WTC11 (cell line): ENCODE data around the gene PAF1. TPM values are rescaled to one million over a fixed set of nuclear protein-coding genes. Genes with fewer than 3 reads are reported as not detected.

ENCODE experiments used
- ATAC-seq: fragments of 200-7000 bp; cut with Tn5 transposase; 2 replicates; pipeline ENCODE4 v1.10.0; 2021; ENCODE audit warnings: mild to moderate bottlenecking, moderate library complexity
- CTCF ChIA-PET: fragments of 300-600 bp; sonication (Branson Sonifier 250); formaldehyde crosslinking; loops from one replicate; lab custom pipeline; 2021; ENCODE audit warnings: antibody characterized with exemption; lab: Charles Lee
- POLR2A ChIA-PET: fragments of 350-600 bp; sonication (Branson Sonifier 250); formaldehyde crosslinking; loops from one replicate; lab custom pipeline; 2021; ENCODE audit warnings: antibody characterized with exemption; lab: Charles Lee
- DNase-seq: peaks from one replicate; pipeline ENCODE4 v3.0.0; 2021; ENCODE audit warnings: low spot score
- H3K27ac Mint-ChIP-seq: 2 replicates; pipeline ENCODE4 v1.8.0; 2021; ENCODE audit warnings: mixed read lengths
- H3K27me3 Mint-ChIP-seq: 2 replicates; pipeline ENCODE4 v1.8.0; 2021; ENCODE audit warnings: low read depth, mild to moderate bottlenecking, moderate library complexity, mixed read lengths
- H3K36me3 Mint-ChIP-seq: 2 replicates; pipeline ENCODE4 v1.8.0; 2021; ENCODE audit warnings: mixed read lengths
- H3K4me1 Mint-ChIP-seq: 2 replicates; pipeline ENCODE4 v1.8.0; 2022; ENCODE audit warnings: mixed read lengths
- H3K4me3 Mint-ChIP-seq: 2 replicates; pipeline ENCODE4 v1.8.0; 2021; ENCODE audit warnings: mild to moderate bottlenecking, moderate library complexity, mixed read lengths
- H3K9me3 Mint-ChIP-seq: 2 replicates; pipeline ENCODE4 v1.8.0; 2021; ENCODE audit warnings: mixed read lengths
- AFF4 ChIP-seq: sonication (generic); formaldehyde crosslinking; IDR thresholded peaks from 2 replicates; pipeline ENCODE4 v1.8.1; 2023; ENCODE audit warnings: mild to moderate bottlenecking, missing genetic modification reagents, borderline replicate concordance
- CBFB ChIP-seq: sonication (generic); formaldehyde crosslinking; IDR thresholded peaks from 2 replicates; pipeline ENCODE4 v1.8.1; 2022; ENCODE audit warnings: mild to moderate bottlenecking, low read depth, missing genetic modification reagents
- ETV6 ChIP-seq: sonication (generic); formaldehyde crosslinking; IDR thresholded peaks from 2 replicates; pipeline ENCODE4 v1.8.1; 2022; ENCODE audit warnings: mild to moderate bottlenecking, missing genetic modification reagents
- JAZF1 ChIP-seq: fragments of 250-450 bp; sonication (Bioruptor Pico); IDR thresholded peaks from 2 replicates; pipeline ENCODE4 v1.9.0; 2021; ENCODE audit warnings: moderate library complexity, mild to moderate bottlenecking, inconsistent platforms
- MAX ChIP-seq: sonication (generic); formaldehyde crosslinking; IDR thresholded peaks from 2 replicates; pipeline ENCODE4 v1.8.0; 2022; ENCODE audit warnings: mild to moderate bottlenecking, missing genetic modification reagents
- MYBL2 ChIP-seq: sonication (generic); formaldehyde crosslinking; IDR thresholded peaks from 2 replicates; pipeline ENCODE4 v1.8.1; 2023; ENCODE audit warnings: mild to moderate bottlenecking, moderate library complexity, missing genetic modification reagents
- PRRX2 ChIP-seq: fragments of 250-450 bp; sonication (Bioruptor Pico); IDR thresholded peaks from 2 replicates; pipeline ENCODE4 v1.8.0; 2021; ENCODE audit warnings: mild to moderate bottlenecking
- RORB ChIP-seq: fragments of 250-450 bp; sonication (Bioruptor Pico); IDR thresholded peaks from 2 replicates; pipeline ENCODE4 v1.9.0; 2021; ENCODE audit warnings: mild to moderate bottlenecking
- SP1 ChIP-seq: sonication (generic); formaldehyde crosslinking; conservative IDR thresholded peaks from 2 replicates; pipeline ENCODE4 v1.8.1; 2022; ENCODE audit warnings: missing genetic modification reagents
- TEAD1 ChIP-seq: sonication (generic); formaldehyde crosslinking; IDR thresholded peaks from 2 replicates; pipeline ENCODE4 v1.8.0; 2022; ENCODE audit warnings: mild to moderate bottlenecking, missing genetic modification reagents
- ZNF138 ChIP-seq: sonication (generic); formaldehyde crosslinking; conservative IDR thresholded peaks from 2 replicates; pipeline ENCODE4 v1.8.1; 2022; ENCODE audit warnings: mild to moderate bottlenecking, moderate library complexity, missing genetic modification reagents
- ZNF423 ChIP-seq: fragments of 250-450 bp; sonication (Bioruptor Pico); IDR thresholded peaks from 2 replicates; pipeline ENCODE4 v2.1.2; 2022; ENCODE audit warnings: mild to moderate bottlenecking, moderate library complexity
- total RNA-seq: library from RNA; stranded (reverse); gene quantifications from 3 replicates; pipeline ENCODE4 v1.2.3, GENCODE V29; 2021
- TF ChIP-seq, protein P1 (sequence below): sonication (generic); formaldehyde crosslinking; IDR thresholded peaks from 2 replicates; pipeline ENCODE4 v1.8.1; 2022; ENCODE audit warnings: mild to moderate bottlenecking, moderate library complexity, missing genetic modification reagents
- TF ChIP-seq, protein P2 (sequence below): sonication (generic); formaldehyde crosslinking; IDR thresholded peaks from 2 replicates; pipeline ENCODE4 v1.8.0; 2023; ENCODE audit warnings: missing genetic modification reagents
- TF ChIP-seq, protein P3 (sequence below): sonication (generic); formaldehyde crosslinking; IDR thresholded peaks from 2 replicates; pipeline ENCODE4 v1.8.1; 2022; ENCODE audit warnings: low read depth, mild to moderate bottlenecking, moderate library complexity, missing genetic modification reagents, borderline replicate concordance
- TF ChIP-seq, protein P4 (sequence below): fragments of 250-450 bp; sonication (Bioruptor Pico); IDR thresholded peaks from 2 replicates; pipeline ENCODE4 v1.8.0; 2021; ENCODE audit warnings: mild to moderate bottlenecking
- TF ChIP-seq, protein P5 (sequence below): fragments of 250-450 bp; sonication (Bioruptor Pico); IDR thresholded peaks from 2 replicates; pipeline ENCODE4 v1.9.0; 2021; ENCODE audit warnings: mild to moderate bottlenecking

Gene PAF1
- total RNA-seq, 1 experiment from 2014 or later = 27.8 TPM

DNA sequence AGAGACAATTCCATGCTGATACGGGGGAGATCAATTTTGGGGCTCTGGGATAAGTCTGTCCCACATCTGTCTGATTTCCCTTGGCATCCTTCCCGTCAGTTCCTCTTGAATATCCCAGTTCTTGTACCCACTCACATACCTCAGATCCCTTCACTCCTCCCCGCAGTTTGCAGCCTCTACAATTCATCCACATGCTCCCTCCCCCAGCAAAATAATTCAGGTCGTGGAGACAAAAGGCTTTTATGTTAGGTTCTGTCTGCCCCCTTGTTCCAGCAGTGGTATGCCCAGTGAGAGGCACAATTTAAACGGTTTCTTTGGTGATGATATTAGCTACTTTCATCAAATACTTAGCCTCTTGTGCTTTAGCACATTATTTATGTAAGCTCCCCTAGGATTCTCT is 35.3 kb upstream of the PAF1 start:
- TF ChIP-seq CBFB (CRISPR knock-in tag) (no peak), MAX (CRISPR knock-in tag) (no peak), TEAD1 (CRISPR knock-in tag) (no peak)
- TF ChIP-seq, protein P1, sequence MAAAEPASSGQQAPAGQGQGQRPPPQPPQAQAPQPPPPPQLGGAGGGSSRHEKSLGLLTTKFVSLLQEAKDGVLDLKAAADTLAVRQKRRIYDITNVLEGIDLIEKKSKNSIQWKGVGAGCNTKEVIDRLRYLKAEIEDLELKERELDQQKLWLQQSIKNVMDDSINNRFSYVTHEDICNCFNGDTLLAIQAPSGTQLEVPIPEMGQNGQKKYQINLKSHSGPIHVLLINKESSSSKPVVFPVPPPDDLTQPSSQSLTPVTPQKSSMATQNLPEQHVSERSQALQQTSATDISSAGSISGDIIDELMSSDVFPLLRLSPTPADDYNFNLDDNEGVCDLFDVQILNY (CRISPR knock-in tag) = no peak
- TF ChIP-seq, protein P2, sequence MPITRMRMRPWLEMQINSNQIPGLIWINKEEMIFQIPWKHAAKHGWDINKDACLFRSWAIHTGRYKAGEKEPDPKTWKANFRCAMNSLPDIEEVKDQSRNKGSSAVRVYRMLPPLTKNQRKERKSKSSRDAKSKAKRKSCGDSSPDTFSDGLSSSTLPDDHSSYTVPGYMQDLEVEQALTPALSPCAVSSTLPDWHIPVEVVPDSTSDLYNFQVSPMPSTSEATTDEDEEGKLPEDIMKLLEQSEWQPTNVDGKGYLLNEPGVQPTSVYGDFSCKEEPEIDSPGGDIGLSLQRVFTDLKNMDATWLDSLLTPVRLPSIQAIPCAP (CRISPR knock-in tag) = no peak
- TF ChIP-seq, protein P3, sequence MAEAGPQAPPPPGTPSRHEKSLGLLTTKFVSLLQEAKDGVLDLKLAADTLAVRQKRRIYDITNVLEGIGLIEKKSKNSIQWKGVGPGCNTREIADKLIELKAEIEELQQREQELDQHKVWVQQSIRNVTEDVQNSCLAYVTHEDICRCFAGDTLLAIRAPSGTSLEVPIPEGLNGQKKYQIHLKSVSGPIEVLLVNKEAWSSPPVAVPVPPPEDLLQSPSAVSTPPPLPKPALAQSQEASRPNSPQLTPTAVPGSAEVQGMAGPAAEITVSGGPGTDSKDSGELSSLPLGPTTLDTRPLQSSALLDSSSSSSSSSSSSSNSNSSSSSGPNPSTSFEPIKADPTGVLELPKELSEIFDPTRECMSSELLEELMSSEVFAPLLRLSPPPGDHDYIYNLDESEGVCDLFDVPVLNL (CRISPR knock-in tag) = no peak
- TF ChIP-seq, protein P4, sequence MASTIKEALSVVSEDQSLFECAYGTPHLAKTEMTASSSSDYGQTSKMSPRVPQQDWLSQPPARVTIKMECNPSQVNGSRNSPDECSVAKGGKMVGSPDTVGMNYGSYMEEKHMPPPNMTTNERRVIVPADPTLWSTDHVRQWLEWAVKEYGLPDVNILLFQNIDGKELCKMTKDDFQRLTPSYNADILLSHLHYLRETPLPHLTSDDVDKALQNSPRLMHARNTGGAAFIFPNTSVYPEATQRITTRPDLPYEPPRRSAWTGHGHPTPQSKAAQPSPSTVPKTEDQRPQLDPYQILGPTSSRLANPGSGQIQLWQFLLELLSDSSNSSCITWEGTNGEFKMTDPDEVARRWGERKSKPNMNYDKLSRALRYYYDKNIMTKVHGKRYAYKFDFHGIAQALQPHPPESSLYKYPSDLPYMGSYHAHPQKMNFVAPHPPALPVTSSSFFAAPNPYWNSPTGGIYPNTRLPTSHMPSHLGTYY (CRISPR knock-in tag) = no peak
- TF ChIP-seq, protein P5, sequence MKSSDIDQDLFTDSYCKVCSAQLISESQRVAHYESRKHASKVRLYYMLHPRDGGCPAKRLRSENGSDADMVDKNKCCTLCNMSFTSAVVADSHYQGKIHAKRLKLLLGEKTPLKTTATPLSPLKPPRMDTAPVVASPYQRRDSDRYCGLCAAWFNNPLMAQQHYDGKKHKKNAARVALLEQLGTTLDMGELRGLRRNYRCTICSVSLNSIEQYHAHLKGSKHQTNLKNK = no peak
- ChIA-PET CTCF (interaction anchor here (2.2 to 3.5 kb wide), 2 partner anchors 11 to 48 kb away, joined by 10 to 18 read pairs; no protein-coding TSS in a partner anchor), POLR2A (interaction anchor here (0.7 to 2.1 kb wide), 2 partner anchors 10 to 11 kb away, joined by 4 to 11 read pairs; partner anchors contain the start of gene RPS16)
- no peak overlapping the region for H3K4me3 Mint-ChIP-seq
- peaks cover 24% of the 10 kb centered on the region for H3K36me3 Mint-ChIP-seq
- H3K4me1 Mint-ChIP-seq = peaks cover 31% of the 10 kb centered on the region
- ATAC-seq (no peak), DNase-seq (no peak)
- H3K9me3 Mint-ChIP-seq = no peaks in the 10 kb centered on the region
- no peaks in the 10 kb centered on the region for H3K27me3 Mint-ChIP-seq
- peak overlapping the region; percentile 9; the same call in 1 of the 2 replicates for H3K27ac Mint-ChIP-seq

DNA sequence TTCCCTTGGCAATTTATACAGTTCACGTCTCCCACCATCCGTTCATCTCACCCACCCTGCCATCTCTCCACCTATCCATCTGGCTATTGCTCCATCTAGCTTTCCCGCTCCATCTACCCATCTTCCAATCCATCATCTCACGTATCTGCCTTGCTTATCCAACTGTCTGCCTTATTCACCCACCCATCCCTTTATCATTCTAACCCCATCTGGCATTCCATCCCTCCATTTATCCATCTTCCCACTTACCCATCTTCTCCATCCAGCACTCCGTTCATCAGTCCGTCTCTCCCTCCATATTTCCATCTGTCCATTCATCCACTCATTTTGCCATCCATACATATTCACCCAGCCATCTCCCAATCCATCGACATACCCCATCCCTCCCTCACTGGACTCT is 34.8 kb upstream of the PAF1 start:
- CTCF ChIA-PET = interaction anchor here (2.2 kb wide), 1 partner anchor 11 kb away, joined by 10 read pairs; no protein-coding TSS in a partner anchor
- H3K4me1 Mint-ChIP-seq = peaks cover 27% of the 10 kb centered on the region
- TF ChIP-seq MYBL2 (CRISPR knock-in tag) (no peak), RORB (CRISPR knock-in tag) (no peak), TEAD1 (CRISPR knock-in tag) (no peak), SP1 (CRISPR knock-in tag) (no peak)
- TF ChIP-seq, protein P4 (CRISPR knock-in tag) = no peak
- POLR2A ChIA-PET = interaction anchor here (2.1 kb wide), 1 partner anchor 10 kb away, joined by 11 read pairs; the partner anchor contains the start of gene RPS16
- H3K27ac Mint-ChIP-seq = peak overlapping the region; percentile 9; the same call in 1 of the 2 replicates
- H3K27me3 Mint-ChIP-seq = no peaks in the 10 kb centered on the region
- ATAC-seq (no peak), DNase-seq (no peak)
- H3K9me3 Mint-ChIP-seq = no peaks in the 10 kb centered on the region
- H3K36me3 Mint-ChIP-seq = peaks cover 25% of the 10 kb centered on the region
- no peak overlapping the region for H3K4me3 Mint-ChIP-seq

GRCh38 chr19:39424934-39425333 is 34.0 kb upstream of the PAF1 start:
- no peaks in the 10 kb centered on the region for H3K9me3 Mint-ChIP-seq
- CTCF ChIA-PET = interaction anchor here (2.2 kb wide), 1 partner anchor 13 kb away, joined by 5 read pairs; the partner anchor contains the start of gene PLEKHG2
- ATAC-seq = no peak
- no peak overlapping the region for H3K27ac Mint-ChIP-seq
- POLR2A ChIA-PET = interaction anchor here (1.0 kb wide), 1 partner anchor 11 kb away, joined by 4 read pairs; the partner anchor contains the start of gene RPS16
- peaks cover 22% of the 10 kb centered on the region for H3K4me1 Mint-ChIP-seq
- no peak for TF ChIP-seq AFF4 (CRISPR knock-in tag)
- no peak for TF ChIP-seq PRRX2 (CRISPR knock-in tag)
- no peak for TF ChIP-seq JAZF1
- TF ChIP-seq, protein P1 (CRISPR knock-in tag) = no peak
- TF ChIP-seq ZNF138 (CRISPR knock-in tag) = no peak
- TF ChIP-seq MAX (CRISPR knock-in tag) = no peak
- no peak for TF ChIP-seq ETV6
- no peak for TF ChIP-seq ZNF423
- TF ChIP-seq, all 79 proteins: peak for 0
- no peak overlapping the region for H3K4me3 Mint-ChIP-seq
- no peaks in the 10 kb centered on the region for H3K27me3 Mint-ChIP-seq
- no peak for DNase-seq
- H3K36me3 Mint-ChIP-seq = peaks cover 25% of the 10 kb centered on the region
